ENCODE results near the gene MUL1. TPM values are rescaled to one million over a fixed set of nuclear protein-coding genes. Genes with fewer than 3 reads are reported as not detected.

MUL1 gene
- total RNA-seq, 1 donor from 2014 or later, result 28.2 TPM

DNA sequence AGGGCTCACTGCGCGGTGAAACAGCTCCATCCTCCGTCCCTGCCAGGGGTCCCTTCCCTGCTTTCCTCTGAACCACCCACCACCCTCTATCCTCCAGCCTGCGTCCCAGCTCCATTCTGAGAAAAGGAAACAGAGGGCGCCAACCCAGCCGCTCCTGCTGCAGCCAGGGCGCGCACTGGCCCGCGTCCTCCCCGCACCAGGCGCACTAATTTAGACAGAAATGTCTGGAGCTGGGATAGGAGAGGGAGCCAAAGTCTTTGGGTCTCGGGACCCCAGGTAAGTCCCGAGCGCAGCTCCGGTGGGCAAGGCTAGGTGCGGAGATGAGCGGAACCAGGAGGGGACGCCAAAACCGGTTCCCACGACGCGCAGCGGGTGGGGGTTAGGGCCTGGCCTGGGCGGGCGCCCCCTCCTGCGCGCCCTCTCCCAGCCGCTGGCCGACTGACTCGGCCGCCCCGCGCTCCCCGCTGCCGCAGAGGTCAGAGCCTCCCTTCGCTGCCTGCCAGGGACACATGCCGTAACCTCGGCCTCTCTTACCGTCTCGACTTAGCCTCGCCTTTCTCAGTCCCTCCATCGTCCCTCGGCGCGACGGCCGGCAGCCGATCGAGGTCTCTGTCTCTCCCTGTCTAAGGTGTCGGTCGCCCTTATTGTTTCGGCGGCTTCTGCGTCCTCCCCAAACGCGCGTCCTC is 24.0 kb downstream of the MUL1 start:
- Mint-ChIP-seq H3K27me3 (ENCODE audit: low read depth) (peaks cover 56% of the 10 kb centered on the region), H3K4me3 (peak overlapping the region; percentile 92), H3K9me3 (no peaks in the 10 kb centered on the region), H3K36me3 (no peaks in the 10 kb centered on the region), H3K4me1 (peaks cover 34% of the 10 kb centered on the region), H3K27ac (peak overlapping the region; percentile 86)
- TF ChIP-seq, protein P1, sequence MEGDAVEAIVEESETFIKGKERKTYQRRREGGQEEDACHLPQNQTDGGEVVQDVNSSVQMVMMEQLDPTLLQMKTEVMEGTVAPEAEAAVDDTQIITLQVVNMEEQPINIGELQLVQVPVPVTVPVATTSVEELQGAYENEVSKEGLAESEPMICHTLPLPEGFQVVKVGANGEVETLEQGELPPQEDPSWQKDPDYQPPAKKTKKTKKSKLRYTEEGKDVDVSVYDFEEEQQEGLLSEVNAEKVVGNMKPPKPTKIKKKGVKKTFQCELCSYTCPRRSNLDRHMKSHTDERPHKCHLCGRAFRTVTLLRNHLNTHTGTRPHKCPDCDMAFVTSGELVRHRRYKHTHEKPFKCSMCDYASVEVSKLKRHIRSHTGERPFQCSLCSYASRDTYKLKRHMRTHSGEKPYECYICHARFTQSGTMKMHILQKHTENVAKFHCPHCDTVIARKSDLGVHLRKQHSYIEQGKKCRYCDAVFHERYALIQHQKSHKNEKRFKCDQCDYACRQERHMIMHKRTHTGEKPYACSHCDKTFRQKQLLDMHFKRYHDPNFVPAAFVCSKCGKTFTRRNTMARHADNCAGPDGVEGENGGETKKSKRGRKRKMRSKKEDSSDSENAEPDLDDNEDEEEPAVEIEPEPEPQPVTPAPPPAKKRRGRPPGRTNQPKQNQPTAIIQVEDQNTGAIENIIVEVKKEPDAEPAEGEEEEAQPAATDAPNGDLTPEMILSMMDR (IDR thresholded peaks at IDR 0.05; ENCODE audit: unreplicated experiment), result no peak
- no peak for DNase-seq (ENCODE audit: low spot score in 2 of 2, unreplicated experiment in 2 of 2)

DNA sequence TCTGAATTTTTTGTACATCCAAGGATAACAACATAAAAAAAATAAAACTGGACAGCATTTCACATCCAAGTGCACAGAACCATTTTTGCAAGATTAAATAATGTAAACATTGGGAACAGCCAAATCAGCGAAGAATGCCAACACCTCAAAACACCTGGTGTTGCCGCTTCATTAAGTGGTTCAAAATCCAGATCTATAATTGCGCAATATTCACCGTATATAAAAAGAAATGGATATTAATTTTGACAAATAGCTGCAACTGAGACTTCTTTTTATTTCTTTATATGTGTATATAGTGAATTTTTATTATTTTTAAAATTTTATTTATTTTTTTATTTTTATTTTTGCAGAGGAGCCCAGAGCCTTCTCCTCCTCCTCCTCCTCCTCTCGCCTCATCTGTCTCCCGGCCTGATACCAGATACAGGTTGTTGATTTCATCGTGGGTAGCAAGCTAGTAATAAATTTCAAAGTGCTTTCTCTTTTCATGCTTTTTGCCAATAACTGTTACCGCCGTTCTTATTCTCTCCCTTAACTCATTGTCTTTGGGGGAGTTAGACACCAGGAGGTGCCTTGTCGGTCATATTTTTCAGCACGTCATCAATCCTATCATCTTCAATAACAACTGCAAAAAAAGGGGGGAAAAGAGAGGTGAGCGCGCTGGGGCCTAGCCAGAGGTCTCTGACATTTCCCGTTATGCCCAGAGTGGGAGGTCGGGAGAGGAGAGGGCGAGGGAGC is 24.7 kb downstream of the MUL1 start:
- DNase-seq (ENCODE audit: low spot score in 2 of 2, unreplicated experiment in 2 of 2), result no peak
- TF ChIP-seq, protein P1 (IDR thresholded peaks at IDR 0.05; ENCODE audit: unreplicated experiment), result no peak
- peaks cover 41% of the 10 kb centered on the region for H3K4me1 Mint-ChIP-seq
- H3K27me3 Mint-ChIP-seq (ENCODE audit: low read depth), result peaks cover 49% of the 10 kb centered on the region
- no peaks in the 10 kb centered on the region for H3K36me3 Mint-ChIP-seq
- H3K4me3 Mint-ChIP-seq, result peak overlapping the region; percentile 92
- H3K27ac Mint-ChIP-seq, result no peak overlapping the region
- no peaks in the 10 kb centered on the region for H3K9me3 Mint-ChIP-seq

DNA sequence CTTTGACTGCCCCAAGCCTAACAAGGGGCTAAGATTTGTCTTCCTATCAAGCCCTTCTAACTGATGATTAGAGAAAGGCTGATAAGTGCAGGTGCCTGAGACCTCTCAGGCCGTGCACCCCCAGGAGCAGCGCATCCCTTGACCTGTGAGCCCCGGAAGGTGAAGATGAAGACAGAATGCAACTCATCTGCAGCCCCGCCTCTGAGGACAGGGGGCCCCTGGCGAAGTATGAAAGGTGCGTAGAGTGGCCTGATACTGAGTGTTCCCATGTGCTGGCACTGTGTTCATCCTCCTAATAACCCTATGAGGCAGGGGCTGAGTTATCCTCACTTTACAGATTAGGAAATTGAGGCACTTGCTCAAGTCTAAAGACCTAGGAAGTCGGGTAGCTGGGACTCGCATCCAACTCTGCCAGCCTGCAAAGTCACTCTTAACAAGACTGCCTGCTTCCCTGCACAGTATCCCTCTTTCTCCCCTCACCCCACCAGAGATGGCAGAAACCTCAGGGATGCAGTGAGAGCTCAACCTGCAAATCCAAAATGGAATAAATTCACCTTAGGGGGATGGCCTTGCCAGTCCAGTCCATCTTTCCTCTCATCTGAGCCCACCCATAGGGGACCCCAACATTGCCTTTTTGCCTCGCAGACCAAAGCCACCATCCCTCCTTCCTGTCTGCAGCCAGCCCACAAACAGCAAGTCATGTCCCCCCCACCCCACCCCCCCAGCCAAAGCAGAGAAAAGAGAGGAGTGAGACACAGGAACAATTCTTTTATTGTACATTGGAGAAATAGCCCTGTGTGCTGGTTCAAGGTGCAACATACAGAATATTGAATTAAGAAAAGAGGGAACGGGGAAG is 26.1 kb downstream of the MUL1 start:
- Mint-ChIP-seq H3K36me3 (no peaks in the 10 kb centered on the region), H3K9me3 (no peaks in the 10 kb centered on the region), H3K4me3 (no peak overlapping the region), H3K27ac (no peak overlapping the region), H3K4me1 (peaks cover 51% of the 10 kb centered on the region), H3K27me3 (ENCODE audit: low read depth) (peaks cover 35% of the 10 kb centered on the region)
- TF ChIP-seq, protein P1 (IDR thresholded peaks at IDR 0.05; ENCODE audit: unreplicated experiment), result no peak
- no peak for DNase-seq (ENCODE audit: low spot score in 2 of 2, unreplicated experiment in 2 of 2)

DNA sequence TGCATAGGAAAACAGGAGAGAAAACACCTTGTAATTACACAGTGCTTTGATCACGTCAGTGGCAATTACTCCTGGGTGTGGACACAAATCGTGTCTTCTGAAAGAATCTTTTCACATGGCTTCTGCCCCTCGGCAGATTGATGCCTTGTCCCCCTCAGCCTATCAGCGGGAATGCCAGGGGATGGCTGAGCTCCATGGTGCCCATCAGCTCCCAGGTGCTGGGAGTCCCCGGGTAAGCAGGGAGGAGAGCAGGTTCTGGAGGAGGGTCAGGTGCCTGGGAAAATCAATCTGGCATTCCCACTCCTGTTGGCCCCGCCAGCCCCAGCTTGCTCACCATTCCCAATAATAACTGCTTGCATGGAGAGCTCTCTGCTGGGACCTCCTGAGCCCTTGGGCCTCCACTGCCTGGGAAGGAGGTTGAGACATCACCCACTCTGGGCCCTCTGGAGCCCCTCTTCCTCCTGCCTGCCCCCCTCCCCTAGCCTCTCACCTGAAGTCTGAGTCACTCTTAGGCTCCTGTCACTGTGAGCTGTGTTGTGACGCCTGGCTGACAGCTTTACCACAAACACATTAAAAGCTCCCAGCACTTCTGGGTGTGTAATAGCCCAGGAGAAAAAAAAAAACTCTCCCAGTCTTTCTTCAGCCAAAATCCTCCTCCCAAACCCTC is 26.9 kb downstream of the MUL1 start:
- H3K4me3 Mint-ChIP-seq, result no peak overlapping the region
- no peak for DNase-seq (ENCODE audit: low spot score in 2 of 2, unreplicated experiment in 2 of 2)
- H3K9me3 Mint-ChIP-seq, result no peaks in the 10 kb centered on the region
- TF ChIP-seq, protein P1 (IDR thresholded peaks at IDR 0.05; ENCODE audit: unreplicated experiment), result no peak
- H3K27me3 Mint-ChIP-seq (ENCODE audit: low read depth), result peaks cover 34% of the 10 kb centered on the region
- H3K27ac Mint-ChIP-seq, result no peak overlapping the region
- peaks cover 56% of the 10 kb centered on the region for H3K4me1 Mint-ChIP-seq
- H3K36me3 Mint-ChIP-seq, result no peaks in the 10 kb centered on the region

DNA sequence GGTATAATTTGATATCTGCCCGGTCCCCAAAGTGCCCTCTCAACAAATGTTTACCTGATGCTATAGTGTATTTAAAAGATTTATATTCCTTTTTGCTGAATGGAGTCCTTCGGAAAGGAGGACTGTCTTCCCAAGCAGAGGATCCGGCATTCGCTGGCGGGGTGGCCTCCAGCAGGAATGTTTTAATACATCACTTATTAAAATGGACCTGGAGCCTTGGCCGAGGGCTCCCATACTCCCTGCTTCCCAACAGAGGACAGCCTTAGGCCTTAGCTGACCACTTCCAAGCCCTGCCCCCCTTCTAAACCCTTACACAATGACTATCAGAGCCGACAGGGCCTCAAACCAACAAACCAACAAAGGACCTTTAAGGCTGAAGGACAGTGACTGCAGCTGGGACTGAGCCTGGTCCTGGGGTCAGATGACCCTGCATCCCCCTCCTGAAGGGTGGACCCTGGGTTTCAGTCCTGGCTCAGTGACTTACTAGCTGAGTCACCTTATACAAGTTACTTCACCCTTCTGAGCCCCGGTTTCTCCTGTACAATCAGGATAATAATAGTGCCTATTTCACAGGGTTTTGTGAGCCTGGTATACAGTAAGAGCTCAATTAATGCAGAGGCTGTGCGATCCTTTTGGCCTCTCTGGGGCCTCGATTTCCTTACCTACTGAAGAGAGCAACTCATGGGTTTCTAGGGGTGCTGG is 27.6 kb downstream of the MUL1 start:
- peaks cover 60% of the 10 kb centered on the region for H3K4me1 Mint-ChIP-seq
- H3K4me3 Mint-ChIP-seq, result no peak overlapping the region
- peaks cover 31% of the 10 kb centered on the region for H3K27me3 Mint-ChIP-seq (ENCODE audit: low read depth)
- no peaks in the 10 kb centered on the region for H3K9me3 Mint-ChIP-seq
- no peaks in the 10 kb centered on the region for H3K36me3 Mint-ChIP-seq
- DNase-seq (ENCODE audit: low spot score in 2 of 2, unreplicated experiment in 2 of 2), result no peak
- H3K27ac Mint-ChIP-seq, result no peak overlapping the region
- TF ChIP-seq, protein P1 (IDR thresholded peaks at IDR 0.05; ENCODE audit: unreplicated experiment), result no peak
